Left colon (tissue), 2 donors: ENCODE data around the gene ZG16B. TPM values are rescaled to one million over a fixed set of nuclear protein-coding genes. Genes with fewer than 3 reads are reported as not detected.
A peak's percentile ranks its signal among the peaks of the same experiment; 100 is the strongest.

Experiments
- ATAC-seq: fragments of 200-7000 bp; cut with Tn5 transposase; one replicate; pipeline ENCODE4 v1.9.1; 2020; ENCODE audit warnings: mild to moderate bottlenecking, moderate library complexity
- DNase-seq, 2 donors: peaks; one replicate each; pipeline ENCODE4 v3.0.0-alpha.2; 2020
- intact Hi-C, 2 donors: fragments of 100-400 bp; cut with DNase I in 1 of 2; cut with micrococcal nuclease in 1 of 2; formaldehyde crosslinking; loops; one replicate each; pipeline versions ENCODE4 v1.11.2 to v1.14.0; 2022; cut with DNase I, micrococcal nuclease
- total RNA-seq, 2 donors: library from RNA; stranded (reverse); fragmentation: NEBNext Ultra II Directional; extraction: Animal tissue kit (Norgen Biotek cat#: 25700); gene quantifications; one replicate each; pipeline ENCODE4 v1.2.1, GENCODE V29; 2021
- donor health status: DM: no; HTN: no; CAD: no.
- donor health status: DM: yes; HTN: yes; CAD: no.

The ZG16B gene
- total RNA-seq, 2 donors from 2014 or later: 40.9 to 50.0 TPM

DNA sequence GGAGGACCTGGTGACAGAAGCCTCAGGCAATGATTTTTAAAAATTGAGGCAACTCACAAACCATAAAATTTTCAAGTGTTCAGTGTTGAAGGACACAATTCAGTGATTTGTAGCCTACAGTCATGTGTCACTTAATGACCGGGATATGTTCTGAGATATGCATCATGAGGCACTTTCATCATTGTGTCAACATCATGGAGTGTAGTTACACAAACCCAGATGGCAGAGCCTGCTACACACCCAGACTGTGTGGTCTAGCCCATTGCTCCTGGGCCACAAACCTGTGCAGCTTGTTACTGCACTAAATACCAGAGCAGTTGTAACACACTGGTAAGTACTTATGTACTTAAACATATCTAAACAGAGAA, 30.3 kb upstream of the ZG16B start:
- intact Hi-C loops: no loop called here
- ATAC-seq (peak; percentile 93), DNase-seq (peak; percentile 77 to 88)

DNA sequence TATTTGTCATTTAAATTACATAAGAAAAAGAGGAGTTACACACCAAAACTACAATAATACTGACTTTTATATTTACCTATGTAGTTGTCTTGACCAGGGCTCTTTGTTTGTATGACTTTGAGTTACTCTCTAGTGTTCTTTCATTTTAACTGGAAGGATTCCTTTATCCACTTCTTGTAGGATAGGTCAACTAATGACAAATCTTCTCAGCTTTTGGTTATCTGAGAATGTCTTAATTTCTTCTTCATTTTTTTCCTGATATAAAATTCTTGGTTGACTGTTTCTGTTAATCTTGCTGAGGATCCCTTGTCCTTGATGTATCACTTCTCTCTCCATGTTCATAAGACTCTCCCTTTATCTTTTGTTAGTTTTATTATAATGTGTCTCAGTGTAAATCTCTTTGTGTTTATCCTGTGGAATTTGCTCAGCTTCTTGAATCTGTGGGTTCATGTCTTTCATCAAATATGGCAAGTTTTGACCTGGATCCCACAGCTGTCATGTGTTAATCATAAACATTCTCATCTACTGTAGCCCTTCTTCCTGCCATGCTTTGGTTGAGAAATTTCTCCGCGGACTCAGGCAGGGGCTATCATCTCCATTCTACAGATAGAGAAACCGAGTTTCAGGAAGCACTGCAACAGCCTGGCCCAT, 26.4 kb upstream of the ZG16B start:
- intact Hi-C loops: no loop called here

DNA sequence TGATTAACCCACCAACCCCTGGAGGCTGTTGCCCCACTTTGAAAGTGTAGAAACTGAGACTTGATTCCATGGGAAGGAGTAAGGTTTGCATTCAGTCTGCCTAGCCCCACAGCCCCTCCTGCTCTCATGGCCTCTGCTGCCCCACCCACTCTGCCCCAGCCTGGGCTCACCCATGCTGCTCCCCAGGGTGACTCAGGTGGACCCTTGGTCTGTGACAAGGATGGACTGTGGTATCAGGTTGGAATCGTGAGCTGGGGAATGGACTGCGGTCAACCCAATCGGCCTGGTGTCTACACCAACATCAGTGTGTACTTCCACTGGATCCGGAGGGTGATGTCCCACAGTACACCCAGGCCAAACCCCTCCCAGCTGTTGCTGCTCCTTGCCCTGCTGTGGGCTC, 25.4 kb upstream of the ZG16B start:
- no peak for DNase-seq
- ATAC-seq: no peak
- intact Hi-C loops: no loop called here

More for the DNA sequence above, 26.4 kb upstream of the ZG16B start:
- ATAC-seq (no peak), DNase-seq (no peak)

GRCh38 chr16:2806286-2806685, 23.8 kb upstream of the ZG16B start:
- DNase-seq (no peak), ATAC-seq (no peak)
- intact Hi-C loops: no loop called here

GRCh38 chr16:2808181-2808580, 21.9 kb upstream of the ZG16B start:
- no peak for DNase-seq
- intact Hi-C loops: no loop called here
- ATAC-seq: no peak

DNA sequence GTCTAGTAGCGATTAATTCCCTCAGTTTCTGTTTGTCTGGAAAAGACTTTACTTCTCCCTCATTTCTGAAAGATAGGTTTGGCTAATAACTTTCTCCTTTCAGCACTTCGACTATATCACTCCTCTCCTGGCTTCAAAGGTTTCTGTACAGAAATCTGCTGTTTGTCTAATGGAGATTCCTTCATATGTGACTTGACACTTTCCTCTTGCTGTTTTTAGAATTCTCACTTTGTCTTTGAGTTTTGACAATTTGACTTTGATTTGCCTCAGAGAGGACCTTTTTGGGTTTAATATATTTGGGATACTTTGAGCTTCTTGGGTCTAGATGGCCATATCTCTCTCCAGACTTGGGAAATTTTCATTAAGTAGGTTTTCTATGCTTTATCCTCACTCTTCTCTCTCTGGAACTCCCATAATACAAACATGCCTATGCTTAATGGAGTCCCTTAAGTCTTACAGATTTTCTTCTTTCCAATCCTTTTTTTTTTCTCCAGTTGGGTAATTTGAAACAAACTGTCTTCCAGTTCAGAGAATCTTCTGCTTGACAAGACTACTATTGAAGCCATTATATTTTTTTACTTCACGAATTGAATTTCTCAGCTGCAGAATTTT, 20.8 kb upstream of the ZG16B start:
- intact Hi-C loops: no loop called here
- no peak for DNase-seq
- no peak for ATAC-seq

- no peak for ATAC-seq
- peak in 1 of 2 donors; percentile 10 for DNase-seq
- intact Hi-C loops: no loop called here
Measured at GRCh38 chr16:2810651-2811050, 19.5 kb upstream of the ZG16B start.

DNA sequence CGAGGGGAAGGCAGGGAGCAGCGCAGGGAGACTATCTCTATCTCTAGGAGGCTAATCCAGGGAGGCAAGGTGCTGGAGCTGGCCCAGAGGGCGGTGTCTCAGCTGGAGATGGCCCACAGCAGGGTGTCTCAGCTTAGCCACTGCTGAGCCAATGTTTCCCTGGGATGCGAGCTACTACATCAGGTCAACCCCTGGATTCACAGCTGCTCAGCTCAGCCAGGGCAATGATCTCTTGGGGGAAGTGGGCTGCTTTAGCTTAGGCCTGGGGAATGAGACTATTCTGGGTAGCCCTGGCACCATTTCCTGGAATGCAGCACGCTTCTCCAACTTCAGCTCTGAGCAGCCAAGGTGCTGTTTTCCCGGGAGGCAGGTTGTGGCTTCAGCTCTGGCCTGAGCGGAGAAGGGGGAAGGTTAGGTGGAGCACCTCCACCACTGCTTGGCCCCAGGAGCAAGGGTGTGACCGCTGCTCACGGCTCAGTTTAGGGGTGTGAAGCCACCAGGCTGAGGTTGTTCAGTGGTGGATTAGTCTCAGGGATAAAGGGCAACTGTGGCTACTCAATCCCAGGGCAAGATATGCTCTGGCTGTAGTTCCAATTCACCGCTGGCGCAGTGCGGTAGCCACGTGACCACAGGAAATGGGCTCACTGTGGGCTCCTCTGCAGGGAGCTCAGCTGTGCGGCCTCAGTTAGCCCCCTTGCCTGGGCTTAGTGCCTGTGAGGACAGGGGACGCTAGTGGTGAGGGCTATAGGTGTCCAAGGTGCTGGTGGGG, 18.2 kb upstream of the ZG16B start:
- ATAC-seq (peak; percentile 64), DNase-seq (peak in 1 of 2 donors; percentile 13)
- intact Hi-C loops: no loop called here

DNA sequence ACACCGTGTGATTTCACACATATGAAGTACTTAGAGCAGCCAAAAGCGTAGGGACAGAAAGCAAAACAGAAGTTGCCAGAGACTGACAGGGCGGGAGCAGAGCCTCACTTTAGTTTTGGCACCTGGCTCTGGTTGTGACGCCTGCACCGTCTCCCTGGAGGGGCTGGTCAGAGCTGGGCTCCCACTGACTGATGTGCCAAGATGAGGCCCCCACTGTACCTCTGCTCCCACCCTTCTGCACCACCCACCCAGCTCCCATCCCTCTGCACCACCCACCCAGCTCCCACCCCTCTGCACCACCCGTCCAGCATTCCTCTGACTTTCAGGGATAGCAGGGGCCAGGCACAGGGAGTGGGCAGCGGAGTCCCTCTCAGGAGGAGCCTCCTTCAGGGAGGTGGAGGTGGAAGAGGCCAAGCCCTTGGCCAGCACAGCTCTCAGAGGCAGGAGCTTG, 16.3 kb upstream of the ZG16B start:
- intact Hi-C loops: no loop called here
- DNase-seq: no peak
- ATAC-seq: no peak

GRCh38 chr16:2814551-2815298, 15.4 kb upstream of the ZG16B start:
- peak in 1 of 2 donors; percentile 11 for DNase-seq

DNA sequence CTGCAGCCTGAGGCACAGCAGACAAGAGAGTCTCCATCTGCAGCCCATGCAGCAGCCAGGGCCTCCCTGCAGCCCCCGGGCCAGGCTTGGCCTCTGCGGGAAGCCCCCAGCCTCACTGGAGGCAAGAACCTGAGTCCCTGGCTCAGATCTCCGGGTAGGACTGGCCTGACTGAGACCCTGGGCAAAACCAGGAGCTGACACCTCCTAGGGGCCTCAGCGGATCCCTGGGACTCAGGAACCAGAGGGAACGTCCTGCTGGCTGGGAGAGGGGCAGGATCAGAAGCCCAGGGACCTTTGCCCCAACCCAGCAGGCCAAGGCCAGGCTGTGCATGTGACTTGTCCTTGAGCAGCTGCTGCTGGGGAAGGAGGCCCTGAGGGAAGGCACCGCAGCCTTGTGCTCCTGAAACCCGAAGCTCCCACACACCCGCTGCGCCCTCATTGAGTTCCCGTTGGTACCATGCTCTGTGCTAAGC, 14.8 kb upstream of the ZG16B start:
- intact Hi-C loops: no loop called here
- ATAC-seq (no peak), DNase-seq (no peak)

More at GRCh38 chr16:2814551-2815298, 15.4 kb upstream of the ZG16B start:
- ATAC-seq: no peak
- intact Hi-C loops: no loop called here

GRCh38 chr16:2816751-2817339, 13.3 kb upstream of the ZG16B start, which contains the start of gene PRSS21:
TSS of gene PRSS21 (plus strand) at chr16:2817237. CDS start at chr16:2817269, 32 bp downstream.
- ATAC-seq: peak; percentile 45
- intact Hi-C loops: no loop called here
- no peak for DNase-seq

GRCh38 chr16:2817340-2818271, 12.5 kb upstream of the ZG16B start:
- ATAC-seq (peak; percentile 37), DNase-seq (peak in 1 of 2 donors; percentile 9)
- intact Hi-C loops: no loop called here

DNA sequence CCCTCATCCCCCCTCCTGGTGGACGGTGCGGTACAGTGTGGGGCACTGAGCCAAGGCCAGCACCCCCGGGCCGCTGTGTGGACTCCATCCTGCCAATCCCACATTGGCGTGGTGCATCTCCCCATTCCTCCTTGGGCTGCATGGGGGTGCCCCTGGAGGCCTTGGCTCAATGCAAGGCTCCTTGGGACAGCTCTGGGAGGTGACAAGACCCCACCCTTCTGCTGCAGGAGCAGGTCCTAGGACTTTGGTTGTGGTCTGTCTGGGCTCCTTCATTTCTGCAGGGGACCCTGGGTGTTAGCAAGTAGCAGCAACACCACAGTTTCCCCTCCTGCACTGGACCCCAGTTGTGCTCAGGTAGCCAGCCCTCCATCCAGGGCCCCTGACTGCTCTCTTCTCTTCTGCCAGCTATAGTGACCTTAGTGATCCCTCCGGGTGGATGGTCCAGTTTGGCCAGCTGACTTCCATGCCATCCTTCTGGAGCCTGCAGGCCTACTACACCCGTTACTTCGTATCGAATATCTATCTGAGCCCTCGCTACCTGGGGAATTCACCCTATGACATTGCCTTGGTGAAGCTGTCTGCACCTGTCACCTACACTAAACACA, 11.7 kb upstream of the ZG16B start:
- ATAC-seq (no peak), DNase-seq (peak in 1 of 2 donors; percentile 1)
- intact Hi-C loops: no loop called here

DNA sequence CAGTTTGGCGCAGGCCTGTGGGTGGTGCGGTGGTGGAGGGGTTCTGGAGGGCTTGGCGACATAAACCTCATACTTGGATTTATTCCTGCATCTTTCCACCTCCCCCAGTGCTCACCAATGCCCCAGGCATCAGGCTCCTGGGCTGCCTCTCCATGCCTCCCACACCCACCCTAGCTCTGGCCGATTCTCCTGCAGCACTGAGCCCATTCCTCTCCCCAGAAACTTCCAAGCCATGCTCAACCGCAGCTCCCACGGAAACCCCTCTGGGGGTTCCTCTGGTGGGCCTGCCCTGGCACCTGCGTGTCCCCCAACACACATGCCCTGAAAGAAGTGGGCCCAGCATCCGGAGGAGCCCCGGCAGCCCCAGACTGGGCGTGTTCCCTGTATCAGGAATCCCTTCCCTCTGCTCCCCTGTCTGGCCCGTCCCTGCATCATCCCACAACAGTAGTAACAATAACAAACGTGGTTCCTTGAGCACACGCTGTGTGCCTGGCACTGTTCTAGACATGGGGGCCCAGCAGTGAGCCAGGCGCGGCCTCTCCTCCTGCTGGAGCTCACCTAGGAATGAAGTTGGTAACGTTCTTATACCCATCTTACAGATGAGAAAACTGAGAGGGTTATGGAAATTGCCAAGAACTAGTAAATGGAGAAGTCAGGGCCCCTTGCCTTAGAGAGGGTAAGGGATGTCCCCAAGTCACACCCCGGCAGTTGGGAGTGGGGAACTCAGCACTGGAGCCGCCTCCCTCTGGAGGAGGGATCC, 10.7 kb upstream of the ZG16B start:
- intact Hi-C loops: no loop called here
- ATAC-seq (no peak), DNase-seq (no peak)

GRCh38 chr16:2819939-2820835, 9.9 kb upstream of the ZG16B start:
- intact Hi-C loops: no loop called here
- no peak for ATAC-seq
- no peak for DNase-seq
